SU-DHL-6 (cell line): Measurements from ENCODE around the gene FMO5.

Experiments used
- H2AFZ ChIP-seq: fragments of 200-600 bp; sonication (generic); 2 replicates; pipeline ENCODE4 v1.6.1; 2014; ENCODE audit warnings: low read depth, mild to moderate bottlenecking, moderate library complexity, mixed read lengths, antibody characterized with exemption, low read length; ENCODE audit not compliant: severe bottlenecking
- H3F3A ChIP-seq: fragments of 200-600 bp; shearing (Covaris generic); 2 replicates; pipeline ENCODE4 v1.6.0; 2016; ENCODE audit warnings: antibody characterized with exemption, mild to moderate bottlenecking; ENCODE audit not compliant: insufficient read depth
- H3K27ac ChIP-seq: fragments of 200-600 bp; sonication (generic); 2 replicates; pipeline ENCODE4 v1.5.1; 2016; ENCODE audit warnings: low read depth, mild to moderate bottlenecking, low read length, moderate library complexity, mixed read lengths
- H3K27me3 ChIP-seq: fragments of 200-600 bp; sonication (generic), shearing (Covaris generic); 2 replicates; pipeline ENCODE4 v1.6.0; 2014; ENCODE audit warnings: mild to moderate bottlenecking, low read length
- H3K36me3 ChIP-seq: fragments of 200-600 bp; sonication (generic); 2 replicates; pipeline ENCODE4 v1.6.1; 2014; ENCODE audit warnings: mild to moderate bottlenecking, low read length, mixed read lengths
- H3K4me2 ChIP-seq: fragments of 300-600, 200-600 bp; shearing (Covaris generic), sonication (generic); 2 replicates; pipeline ENCODE4 v1.6.0; 2014; ENCODE audit warnings: low read length, low read depth, mild to moderate bottlenecking; ENCODE audit not compliant: poor library complexity, severe bottlenecking
- H3K4me3 ChIP-seq: fragments of 200-600 bp; sonication (generic); 2 replicates; pipeline ENCODE4 v1.5.1; 2014; ENCODE audit warnings: antibody characterized with exemption, low read length, mild to moderate bottlenecking, mixed read lengths; ENCODE audit not compliant: insufficient read depth, poor library complexity, severe bottlenecking
- H3K79me2 ChIP-seq: fragments of 200-600 bp; sonication (generic); 2 replicates; pipeline ENCODE4 v1.6.1; 2014; ENCODE audit warnings: mild to moderate bottlenecking, low read length, moderate library complexity; ENCODE audit not compliant: insufficient read depth
- H3K9ac ChIP-seq: fragments of 200-600 bp; sonication (generic); 2 replicates; pipeline ENCODE4 v1.7.0; 2014; ENCODE audit warnings: mild to moderate bottlenecking, low read length
- H3K9me2 ChIP-seq: fragments of 200-600 bp; sonication (generic); replicated peaks from 2 replicates; pipeline ENCODE4 v1.6.1; 2014; ENCODE audit warnings: low read length; ENCODE audit not compliant: insufficient read depth
- H3K9me3 ChIP-seq: fragments of 200-600 bp; sonication (generic); 2 replicates; pipeline ENCODE4 v1.6.1; 2014; ENCODE audit warnings: low read length, mixed read lengths; ENCODE audit not compliant: insufficient read depth
- H4K20me1 ChIP-seq: fragments of 200-600 bp; sonication (generic); 2 replicates; pipeline ENCODE4 v1.6.1; 2014; ENCODE audit warnings: low read depth, mild to moderate bottlenecking, antibody characterized with exemption, low read length, moderate library complexity, mixed read lengths
- EZH2phosphoT487 ChIP-seq: fragments of 200-600 bp; sonication (generic), shearing (Covaris generic); conservative IDR thresholded peaks from 2 replicates; pipeline ENCODE4 v1.6.1; 2018; ENCODE audit warnings: mild to moderate bottlenecking, antibody characterized with exemption, low read length, moderate library complexity, mixed read lengths
- TF ChIP-seq, protein P1 (sequence below): fragments of 200-600 bp; sonication (generic); IDR thresholded peaks from one replicate; pipeline ENCODE4 v1.5.1; 2017; ENCODE audit warnings: antibody characterized with exemption, mild to moderate bottlenecking, low read length, moderate library complexity; ENCODE audit not compliant: insufficient read depth, poor library complexity, severe bottlenecking

The FMO5 gene, protein sequence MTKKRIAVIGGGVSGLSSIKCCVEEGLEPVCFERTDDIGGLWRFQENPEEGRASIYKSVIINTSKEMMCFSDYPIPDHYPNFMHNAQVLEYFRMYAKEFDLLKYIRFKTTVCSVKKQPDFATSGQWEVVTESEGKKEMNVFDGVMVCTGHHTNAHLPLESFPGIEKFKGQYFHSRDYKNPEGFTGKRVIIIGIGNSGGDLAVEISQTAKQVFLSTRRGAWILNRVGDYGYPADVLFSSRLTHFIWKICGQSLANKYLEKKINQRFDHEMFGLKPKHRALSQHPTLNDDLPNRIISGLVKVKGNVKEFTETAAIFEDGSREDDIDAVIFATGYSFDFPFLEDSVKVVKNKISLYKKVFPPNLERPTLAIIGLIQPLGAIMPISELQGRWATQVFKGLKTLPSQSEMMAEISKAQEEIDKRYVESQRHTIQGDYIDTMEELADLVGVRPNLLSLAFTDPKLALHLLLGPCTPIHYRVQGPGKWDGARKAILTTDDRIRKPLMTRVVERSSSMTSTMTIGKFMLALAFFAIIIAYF

DNA sequence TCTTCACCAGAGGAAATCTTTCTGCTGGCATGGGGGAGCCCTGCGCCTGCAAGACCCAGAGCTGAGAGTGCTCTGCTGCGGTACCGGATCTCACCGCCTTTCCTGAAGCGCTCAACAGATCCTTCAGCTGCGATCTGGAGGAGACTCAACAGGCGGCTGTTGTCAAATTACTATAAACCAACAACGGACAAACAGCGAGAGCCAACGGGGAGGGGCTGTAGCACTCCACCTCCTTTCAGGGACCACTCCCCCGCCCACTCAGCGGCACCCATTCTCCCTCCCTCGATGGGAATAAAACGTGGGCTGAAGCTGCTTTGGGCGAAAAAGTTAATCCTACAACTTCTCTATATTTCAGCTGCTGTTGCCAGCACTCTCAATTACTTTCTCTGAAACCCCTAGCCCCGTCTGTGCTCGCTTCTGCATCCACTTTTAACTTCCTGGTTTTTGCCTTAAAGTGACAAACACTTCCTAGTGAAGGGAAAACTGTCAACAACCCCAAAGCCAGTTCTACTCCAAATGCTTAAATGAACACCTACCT lies at the start of gene FMO5:
Gene FMO5 (minus strand): TSS at position 147 of the 538 bp plus-strand sequence. CDS start 310 bp downstream, outside the sequence.
- H3K36me3 ChIP-seq: no peaks in the 10 kb centered on the region
- H3K27ac ChIP-seq: no peak within 1 kb of the TSS

DNA sequence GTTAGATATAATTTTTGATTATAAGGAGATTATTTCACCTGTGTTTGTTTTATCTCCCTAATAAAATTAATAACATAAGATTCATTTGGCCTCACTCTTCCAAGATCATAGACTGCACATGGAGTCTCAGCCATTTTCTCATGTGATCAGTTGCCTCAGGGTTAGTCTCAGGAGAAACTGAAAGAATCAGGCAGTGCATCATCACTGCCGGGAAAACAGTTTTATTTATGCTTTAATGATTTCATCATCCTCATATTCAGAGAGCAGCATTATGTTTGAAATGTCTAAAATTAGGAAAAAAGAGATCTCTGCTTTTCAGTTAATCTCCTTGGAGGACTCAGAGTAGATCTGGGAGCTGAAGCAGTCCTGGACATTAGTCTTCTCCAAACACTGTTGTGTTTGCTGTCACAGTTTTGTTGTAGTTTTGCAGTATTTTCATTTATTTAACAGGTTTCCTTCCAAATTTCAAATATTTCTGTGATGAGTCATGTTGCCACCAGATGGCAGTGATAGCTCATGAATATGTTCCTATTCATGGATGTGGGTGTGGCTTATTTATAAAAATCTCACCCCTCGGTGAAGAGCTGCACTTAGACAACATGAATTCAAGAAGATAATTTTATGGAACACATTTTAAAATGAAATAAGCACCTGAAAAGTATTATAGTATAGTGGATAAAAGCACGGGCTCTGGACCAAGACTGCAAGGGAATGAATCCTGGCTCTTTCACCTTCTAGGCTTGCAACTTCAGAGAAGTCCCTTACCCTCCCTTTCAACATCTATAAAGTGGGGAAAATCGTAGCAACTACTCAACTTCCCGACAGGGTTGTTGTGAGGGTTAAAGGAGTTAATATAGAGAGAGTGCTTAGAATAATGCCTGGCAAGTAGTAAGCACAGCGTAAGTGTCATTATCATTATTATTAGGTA lies 48.5 kb upstream of the FMO5 start:
- Histone ChIP-seq H3K79me2 (no peaks in the 10 kb centered on the region), H3K36me3 (peaks cover 10% of the 10 kb centered on the region), H2AFZ (no peak overlapping the region), H3K27ac (no peak overlapping the region), H3K4me2 (no peak overlapping the region), H3K9me2 (no peaks in the 10 kb centered on the region), H3K27me3 (no peaks in the 10 kb centered on the region), H3K9me3 (no peaks in the 10 kb centered on the region), H3F3A (no peaks in the 10 kb centered on the region), H3K4me3 (no peak overlapping the region), H3K9ac (no peak overlapping the region), H4K20me1 (no peaks in the 10 kb centered on the region)
- TF ChIP-seq, protein P1, sequence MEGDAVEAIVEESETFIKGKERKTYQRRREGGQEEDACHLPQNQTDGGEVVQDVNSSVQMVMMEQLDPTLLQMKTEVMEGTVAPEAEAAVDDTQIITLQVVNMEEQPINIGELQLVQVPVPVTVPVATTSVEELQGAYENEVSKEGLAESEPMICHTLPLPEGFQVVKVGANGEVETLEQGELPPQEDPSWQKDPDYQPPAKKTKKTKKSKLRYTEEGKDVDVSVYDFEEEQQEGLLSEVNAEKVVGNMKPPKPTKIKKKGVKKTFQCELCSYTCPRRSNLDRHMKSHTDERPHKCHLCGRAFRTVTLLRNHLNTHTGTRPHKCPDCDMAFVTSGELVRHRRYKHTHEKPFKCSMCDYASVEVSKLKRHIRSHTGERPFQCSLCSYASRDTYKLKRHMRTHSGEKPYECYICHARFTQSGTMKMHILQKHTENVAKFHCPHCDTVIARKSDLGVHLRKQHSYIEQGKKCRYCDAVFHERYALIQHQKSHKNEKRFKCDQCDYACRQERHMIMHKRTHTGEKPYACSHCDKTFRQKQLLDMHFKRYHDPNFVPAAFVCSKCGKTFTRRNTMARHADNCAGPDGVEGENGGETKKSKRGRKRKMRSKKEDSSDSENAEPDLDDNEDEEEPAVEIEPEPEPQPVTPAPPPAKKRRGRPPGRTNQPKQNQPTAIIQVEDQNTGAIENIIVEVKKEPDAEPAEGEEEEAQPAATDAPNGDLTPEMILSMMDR: peak; percentile 47
- TF ChIP-seq EZH2phosphoT487: no peak

More for the DNA sequence above, at the start of gene FMO5:
- Histone ChIP-seq H3K27me3 (no peaks in the 10 kb centered on the region), H2AFZ (peak within 1 kb of the TSS; percentile 89), H4K20me1 (no peaks in the 10 kb centered on the region), H3K9ac (peak within 1 kb of the TSS; percentile 48), H3K9me2 (no peaks in the 10 kb centered on the region), H3F3A (no peaks in the 10 kb centered on the region), H3K4me2 (peak within 1 kb of the TSS; percentile 59), H3K4me3 (peak within 1 kb of the TSS; percentile 42), H3K79me2 (no peaks in the 10 kb centered on the region), H3K9me3 (no peaks in the 10 kb centered on the region)
- TF ChIP-seq EZH2phosphoT487: no peak
- TF ChIP-seq, protein P1: no peak

DNA sequence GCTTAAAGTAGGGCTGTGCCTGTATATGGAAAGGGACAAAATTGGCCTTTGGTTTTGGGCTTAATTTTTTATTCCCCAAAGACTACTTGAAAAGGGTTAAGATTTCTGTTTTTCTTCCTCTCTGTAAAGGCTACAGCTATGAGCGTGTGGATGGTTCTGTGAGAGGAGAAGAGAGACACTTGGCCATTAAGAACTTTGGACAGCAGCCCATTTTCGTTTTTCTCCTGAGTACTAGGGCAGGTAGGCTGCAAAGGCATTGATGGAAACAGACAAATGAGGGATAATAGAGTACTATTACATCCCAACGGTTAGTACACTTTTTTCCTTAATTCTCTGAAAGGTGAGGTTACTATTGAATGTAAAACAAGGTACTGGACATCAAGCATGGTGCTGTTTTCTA lies 46.9 kb upstream of the FMO5 start:
- Histone ChIP-seq H3K79me2 (no peaks in the 10 kb centered on the region), H3K27me3 (no peaks in the 10 kb centered on the region), H3K9me3 (no peaks in the 10 kb centered on the region), H4K20me1 (no peaks in the 10 kb centered on the region), H3F3A (no peaks in the 10 kb centered on the region), H2AFZ (no peak overlapping the region), H3K36me3 (peaks cover 10% of the 10 kb centered on the region), H3K4me2 (no peak overlapping the region), H3K9ac (no peak overlapping the region), H3K4me3 (no peak overlapping the region), H3K9me2 (no peaks in the 10 kb centered on the region), H3K27ac (no peak overlapping the region)
- no peak for TF ChIP-seq EZH2phosphoT487
- TF ChIP-seq, protein P1: no peak
